ENCODE data around the gene LIN7C. TPM values are rescaled to one million over a fixed set of nuclear protein-coding genes. Genes with fewer than 3 reads are reported as not detected.
"Not testable (repeated sequence)": the region's sequence is repeated elsewhere in the genome, so short reads cannot be mapped to it uniquely, and the experiment has no call there.

LIN7C gene
- total RNA-seq, 1 donor from 2014 or later: 36.5 TPM

DNA sequence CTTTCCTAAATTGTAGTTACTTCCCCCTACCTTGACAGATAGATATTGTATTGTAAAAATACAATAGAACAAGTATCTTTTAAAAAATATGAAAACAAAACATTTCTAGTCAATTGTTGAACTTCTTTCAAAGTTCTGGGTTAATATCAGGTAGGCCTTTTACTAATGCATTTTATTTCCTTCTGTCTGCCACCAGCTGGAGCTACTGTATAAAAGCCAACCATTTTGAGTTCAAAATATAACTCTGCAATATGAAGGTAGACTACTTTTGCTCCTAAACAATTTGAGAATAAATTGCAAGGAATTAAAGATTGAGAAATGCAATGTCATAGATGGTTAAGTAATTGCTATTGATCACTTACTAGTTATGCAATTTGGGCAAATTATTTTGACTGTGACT is 22.1 kb upstream of the LIN7C start:
- intact Hi-C loops (cut with DNase I): no loop called here
- H3K4me1 ChIP-seq: no peaks in the 10 kb centered on the region
- H3K9me3 ChIP-seq: no peaks in the 10 kb centered on the region
- no peak for DNase-seq
- no peaks in the 10 kb centered on the region for H3K36me3 ChIP-seq
- no peak for ATAC-seq
- TF ChIP-seq, protein P1, sequence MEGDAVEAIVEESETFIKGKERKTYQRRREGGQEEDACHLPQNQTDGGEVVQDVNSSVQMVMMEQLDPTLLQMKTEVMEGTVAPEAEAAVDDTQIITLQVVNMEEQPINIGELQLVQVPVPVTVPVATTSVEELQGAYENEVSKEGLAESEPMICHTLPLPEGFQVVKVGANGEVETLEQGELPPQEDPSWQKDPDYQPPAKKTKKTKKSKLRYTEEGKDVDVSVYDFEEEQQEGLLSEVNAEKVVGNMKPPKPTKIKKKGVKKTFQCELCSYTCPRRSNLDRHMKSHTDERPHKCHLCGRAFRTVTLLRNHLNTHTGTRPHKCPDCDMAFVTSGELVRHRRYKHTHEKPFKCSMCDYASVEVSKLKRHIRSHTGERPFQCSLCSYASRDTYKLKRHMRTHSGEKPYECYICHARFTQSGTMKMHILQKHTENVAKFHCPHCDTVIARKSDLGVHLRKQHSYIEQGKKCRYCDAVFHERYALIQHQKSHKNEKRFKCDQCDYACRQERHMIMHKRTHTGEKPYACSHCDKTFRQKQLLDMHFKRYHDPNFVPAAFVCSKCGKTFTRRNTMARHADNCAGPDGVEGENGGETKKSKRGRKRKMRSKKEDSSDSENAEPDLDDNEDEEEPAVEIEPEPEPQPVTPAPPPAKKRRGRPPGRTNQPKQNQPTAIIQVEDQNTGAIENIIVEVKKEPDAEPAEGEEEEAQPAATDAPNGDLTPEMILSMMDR (IDR thresholded peaks at IDR 0.05): no peak
- H3K27me3 ChIP-seq: no peaks in the 10 kb centered on the region
- H3K27ac ChIP-seq: no peak overlapping the region
- no peak overlapping the region for H3K4me3 ChIP-seq

DNA sequence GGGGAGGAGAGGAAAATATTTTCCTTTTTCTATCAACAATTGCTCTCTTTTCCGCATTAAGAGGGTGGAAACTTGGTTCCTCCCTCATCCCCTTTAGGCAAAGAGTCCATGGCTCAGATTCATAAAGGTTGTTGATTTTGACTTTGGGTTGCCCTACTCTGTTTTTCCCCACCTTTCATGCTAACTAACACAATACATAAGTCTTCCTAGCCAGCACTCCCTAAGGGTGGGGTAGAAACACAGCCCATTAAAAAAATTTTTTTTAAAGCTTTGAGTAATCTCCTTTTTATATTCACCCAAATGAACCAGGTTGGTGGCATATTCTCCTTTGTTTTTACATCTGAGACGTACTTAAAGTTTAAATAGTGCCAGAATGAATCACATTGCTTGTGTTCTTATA is 20.0 kb upstream of the LIN7C start:
- Histone ChIP-seq H3K4me1 (no peaks in the 10 kb centered on the region), H3K4me3 (no peak overlapping the region), H3K27ac (no peak overlapping the region), H3K36me3 (no peaks in the 10 kb centered on the region), H3K27me3 (no peaks in the 10 kb centered on the region), H3K9me3 (no peaks in the 10 kb centered on the region)
- no peak for DNase-seq
- TF ChIP-seq, protein P1 (IDR thresholded peaks at IDR 0.05): no peak
- no peak for ATAC-seq
- intact Hi-C loops (cut with DNase I): no loop called here

DNA sequence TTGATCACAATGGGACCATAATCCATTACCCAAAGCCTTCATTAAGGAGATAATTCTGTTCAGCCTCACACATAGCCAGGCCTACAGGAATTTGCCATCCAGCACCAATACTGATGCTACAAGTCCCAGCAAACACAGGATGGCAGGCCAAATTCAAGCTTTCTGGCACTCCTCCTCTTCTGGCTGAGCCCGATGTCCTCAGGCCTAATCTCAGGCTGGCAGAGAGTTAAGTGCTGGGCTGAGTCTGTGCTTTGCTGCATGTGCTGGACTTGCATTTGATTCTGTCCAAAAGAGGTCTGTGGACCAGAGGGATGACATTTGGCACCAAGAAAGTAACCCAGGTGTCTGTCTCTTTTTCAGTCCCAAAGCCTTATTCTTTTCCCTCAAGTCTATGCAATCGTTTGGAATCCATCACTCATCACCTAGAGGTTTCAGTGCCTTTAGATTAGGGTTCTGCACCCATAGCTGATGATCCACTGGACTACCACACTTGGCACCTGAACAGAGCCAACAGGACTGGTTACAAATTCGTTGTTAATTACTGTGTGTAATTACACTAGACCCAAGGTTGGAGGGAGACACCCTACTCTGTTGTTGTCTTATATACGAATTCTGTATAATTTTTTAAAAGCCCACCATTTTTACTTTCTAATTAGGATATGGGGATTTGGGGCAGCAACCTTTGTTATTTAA is 19.4 kb upstream of the LIN7C start:
- no peaks in the 10 kb centered on the region for H3K4me1 ChIP-seq
- no peak for ATAC-seq
- TF ChIP-seq, protein P1 (IDR thresholded peaks at IDR 0.05): no peak
- intact Hi-C loops (cut with DNase I): no loop called here
- no peak for DNase-seq
- H3K27ac ChIP-seq: no peak overlapping the region
- no peaks in the 10 kb centered on the region for H3K27me3 ChIP-seq
- no peaks in the 10 kb centered on the region for H3K36me3 ChIP-seq
- H3K9me3 ChIP-seq: no peaks in the 10 kb centered on the region
- no peak overlapping the region for H3K4me3 ChIP-seq

DNA sequence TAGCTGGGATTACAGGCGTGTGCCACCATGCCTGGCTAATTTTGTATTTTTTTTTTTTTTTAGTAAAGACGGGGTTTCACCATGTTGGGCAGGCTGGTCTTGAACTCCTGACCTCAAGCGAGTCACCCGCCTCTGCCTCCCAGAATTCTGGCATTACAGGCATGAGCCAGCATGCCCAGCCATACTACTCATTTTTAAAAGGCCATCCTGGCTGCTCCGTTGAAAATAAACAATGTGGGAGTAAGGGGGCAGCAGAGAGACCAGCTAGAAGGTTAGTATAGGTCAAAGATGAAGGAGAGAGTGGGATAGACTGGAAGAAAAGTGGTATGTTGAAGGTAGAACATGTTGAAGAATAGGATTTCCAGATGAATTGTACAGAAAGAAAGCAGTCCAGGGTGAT is 17.6 kb upstream of the LIN7C start:
- Histone ChIP-seq H3K36me3 (no peaks in the 10 kb centered on the region), H3K27ac (no peak overlapping the region), H3K4me1 (no peaks in the 10 kb centered on the region), H3K9me3 (no peaks in the 10 kb centered on the region), H3K27me3 (no peaks in the 10 kb centered on the region), H3K4me3 (no peak overlapping the region)
- intact Hi-C loops (cut with DNase I): no loop called here
- TF ChIP-seq, protein P1 (IDR thresholded peaks at IDR 0.05): no peak
- ATAC-seq: no peak
- DNase-seq: no peak

DNA sequence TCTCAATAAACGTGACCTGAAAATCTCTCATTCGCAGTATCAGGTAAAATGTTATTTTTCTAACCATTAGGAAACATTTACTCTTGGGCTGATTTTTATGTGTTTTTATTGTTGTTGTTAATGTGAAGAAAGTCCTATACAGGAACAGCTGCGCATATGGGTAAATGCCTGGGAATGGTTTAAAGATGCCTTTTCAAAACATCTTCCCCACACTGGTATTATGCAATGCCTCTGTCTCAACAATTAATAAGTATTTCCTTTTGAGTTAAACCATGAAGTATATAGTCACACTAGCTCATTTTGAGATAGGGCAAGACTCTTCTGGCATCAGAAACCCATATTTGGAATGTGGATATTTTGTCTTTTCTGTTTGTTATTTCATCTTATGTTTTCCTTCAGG is 13.7 kb upstream of the LIN7C start:
- Histone ChIP-seq H3K9me3 (no peaks in the 10 kb centered on the region), H3K4me3 (no peak overlapping the region), H3K36me3 (no peaks in the 10 kb centered on the region), H3K27ac (no peak overlapping the region), H3K4me1 (no peaks in the 10 kb centered on the region), H3K27me3 (no peaks in the 10 kb centered on the region)
- DNase-seq (no peak), ATAC-seq (no peak)
- intact Hi-C loops (cut with DNase I): no loop called here
- TF ChIP-seq, protein P1 (IDR thresholded peaks at IDR 0.05): no peak

DNA sequence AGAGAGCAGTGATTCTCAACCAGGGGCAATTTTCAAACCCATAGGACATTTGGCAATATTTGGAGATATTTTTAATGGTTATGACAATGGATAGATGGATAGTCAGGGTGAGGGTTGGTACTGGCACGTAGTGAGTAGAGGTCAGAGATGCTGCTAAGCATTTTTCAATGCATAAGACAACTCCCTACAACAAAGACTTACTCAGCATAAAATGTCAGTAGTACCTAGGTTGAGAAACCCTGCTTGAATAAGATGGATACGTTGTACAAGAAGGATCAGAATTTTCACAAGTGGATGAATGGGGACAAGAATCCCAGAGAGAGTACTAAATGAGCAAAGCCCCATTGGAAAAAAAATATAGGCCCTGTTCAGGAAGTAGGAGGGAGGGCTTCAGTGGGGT is 11.9 kb upstream of the LIN7C start:
- Histone ChIP-seq H3K27ac (no peak overlapping the region), H3K4me3 (no peak overlapping the region), H3K27me3 (no peaks in the 10 kb centered on the region), H3K4me1 (no peaks in the 10 kb centered on the region), H3K36me3 (no peaks in the 10 kb centered on the region), H3K9me3 (no peaks in the 10 kb centered on the region)
- DNase-seq (no peak), ATAC-seq (no peak)
- TF ChIP-seq, protein P1 (IDR thresholded peaks at IDR 0.05): no peak
- intact Hi-C loops (cut with DNase I): no loop called here

DNA sequence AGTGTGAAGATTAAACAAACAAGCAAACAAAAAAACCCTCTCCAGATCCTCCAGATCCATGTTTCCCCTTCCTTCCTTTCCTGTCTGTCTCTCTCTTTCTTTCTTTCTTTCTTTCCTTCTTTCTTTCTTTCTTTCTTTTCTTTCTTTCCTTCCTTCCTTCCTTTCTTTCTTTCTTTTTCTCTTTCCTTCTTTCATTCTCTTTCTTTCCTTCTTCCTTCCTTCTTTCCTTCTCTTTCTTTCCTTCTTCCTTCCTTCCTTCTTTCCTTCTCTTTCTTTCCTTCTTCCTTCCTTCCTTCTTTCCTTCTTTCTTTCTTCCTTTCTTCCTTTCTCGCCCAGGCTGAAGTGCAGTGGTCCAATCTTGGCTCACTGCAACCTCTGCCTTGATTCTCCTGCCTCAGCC is 10.9 kb upstream of the LIN7C start:
- H3K36me3 ChIP-seq; intact Hi-C loops (cut with DNase I); ATAC-seq; H3K27me3 ChIP-seq; H3K9me3 ChIP-seq; DNase-seq; H3K4me3 ChIP-seq; H3K27ac ChIP-seq; H3K4me1 ChIP-seq: not testable (repeated sequence)
